Measurements from ENCODE around the gene SPI1. TPM values are rescaled to one million over a fixed set of nuclear protein-coding genes. Genes with fewer than 3 reads are reported as not detected.

Gene SPI1
- total and polyA plus RNA-seq, 9 donors: 3.6 to 8.2 (median 5.9) TPM

- no peaks in the 10 kb centered on the region for H3K9me3 ChIP-seq (replicated peaks; ENCODE audit: control insufficient read depth, low read depth, low read length)
- peaks cover 25% of the 10 kb centered on the region for H3K4me1 ChIP-seq (ENCODE audit: control insufficient read depth, insufficient read depth, low read length)
- H3K27ac ChIP-seq (ENCODE audit: low read length): no peak overlapping the region
- DNase-seq: no peak
- no peaks in the 10 kb centered on the region for H3K36me3 ChIP-seq (ENCODE audit: control insufficient read depth, insufficient read depth, low read length)
- 83% methylated on average over 28 of the region's 28 CpGs for WGBS (ENCODE audit: insufficient coverage)
- H3K27me3 ChIP-seq (ENCODE audit: control insufficient read depth, insufficient read depth, low read length): no peaks in the 10 kb centered on the region
- no peak overlapping the region for H3K4me3 ChIP-seq (ENCODE audit: low read length)
These were observed 10.6 kb upstream of the SPI1 start for GRCh38 chr11:47388697-47389576.

GRCh38 chr11:47387944-47388696 lies 9.8 kb upstream of the SPI1 start:
- Histone ChIP-seq H3K27me3 (ENCODE audit: control insufficient read depth, insufficient read depth, low read length) (no peaks in the 10 kb centered on the region), H3K27ac (ENCODE audit: low read length) (no peak overlapping the region), H3K4me3 (ENCODE audit: low read length) (no peak overlapping the region), H3K9me3 (replicated peaks; ENCODE audit: control insufficient read depth, low read depth, low read length) (no peaks in the 10 kb centered on the region), H3K36me3 (ENCODE audit: control insufficient read depth, insufficient read depth, low read length) (no peaks in the 10 kb centered on the region), H3K4me1 (ENCODE audit: control insufficient read depth, insufficient read depth, low read length) (peaks cover 16% of the 10 kb centered on the region)
- no peak for DNase-seq
- WGBS (ENCODE audit: insufficient coverage): 60% methylated on average over 11 of the region's 13 CpGs

- Histone ChIP-seq H3K4me3 (ENCODE audit: low read length) (no peak overlapping the region), H3K27ac (ENCODE audit: low read length) (no peak overlapping the region), H3K4me1 (ENCODE audit: control insufficient read depth, insufficient read depth, low read length) (no peaks in the 10 kb centered on the region), H3K9me3 (replicated peaks; ENCODE audit: control insufficient read depth, low read depth, low read length) (no peaks in the 10 kb centered on the region), H3K27me3 (ENCODE audit: control insufficient read depth, insufficient read depth, low read length) (no peaks in the 10 kb centered on the region), H3K36me3 (ENCODE audit: control insufficient read depth, insufficient read depth, low read length) (no peaks in the 10 kb centered on the region)
- no CpG with 5 or more reads among the region's 4 CpGs for WGBS (ENCODE audit: insufficient coverage)
- DNase-seq: no peak
These were observed 6.2 kb upstream of the SPI1 start for GRCh38 chr11:47384498-47384897.

- no peaks in the 10 kb centered on the region for H3K36me3 ChIP-seq (ENCODE audit: control insufficient read depth, insufficient read depth, low read length)
- no peak for DNase-seq
- no peak overlapping the region for H3K4me3 ChIP-seq (ENCODE audit: low read length)
- no peaks in the 10 kb centered on the region for H3K27me3 ChIP-seq (ENCODE audit: control insufficient read depth, insufficient read depth, low read length)
- no peaks in the 10 kb centered on the region for H3K9me3 ChIP-seq (replicated peaks; ENCODE audit: control insufficient read depth, low read depth, low read length)
- H3K27ac ChIP-seq (ENCODE audit: low read length): no peak overlapping the region
- WGBS (ENCODE audit: insufficient coverage): 12% methylated on average over 1 of the region's 4 CpGs
- no peaks in the 10 kb centered on the region for H3K4me1 ChIP-seq (ENCODE audit: control insufficient read depth, insufficient read depth, low read length)
These were observed 4.7 kb upstream of the SPI1 start for GRCh38 chr11:47383071-47383470.

GRCh38 chr11:47380078-47380477 lies 1.7 kb upstream of the SPI1 start:
- Histone ChIP-seq H3K36me3 (ENCODE audit: control insufficient read depth, insufficient read depth, low read length) (no peaks in the 10 kb centered on the region), H3K27me3 (ENCODE audit: control insufficient read depth, insufficient read depth, low read length) (no peaks in the 10 kb centered on the region), H3K9me3 (replicated peaks; ENCODE audit: control insufficient read depth, low read depth, low read length) (no peaks in the 10 kb centered on the region), H3K4me1 (ENCODE audit: control insufficient read depth, insufficient read depth, low read length) (peaks cover 5% of the 10 kb centered on the region), H3K27ac (ENCODE audit: low read length) (no peak overlapping the region), H3K4me3 (ENCODE audit: low read length) (no peak overlapping the region)
- 95% methylated on average over 1 of the region's 2 CpGs for WGBS (ENCODE audit: insufficient coverage)
- DNase-seq: no peak

GRCh38 chr11:47379317-47379716 lies 970 bp upstream of the SPI1 start:
- no peak overlapping the region for H3K27ac ChIP-seq (ENCODE audit: low read length)
- DNase-seq: no peak
- 88% methylated on average over 2 of the region's 2 CpGs for WGBS (ENCODE audit: insufficient coverage)
- peaks cover 5% of the 10 kb centered on the region for H3K4me1 ChIP-seq (ENCODE audit: control insufficient read depth, insufficient read depth, low read length)
- H3K9me3 ChIP-seq (replicated peaks; ENCODE audit: control insufficient read depth, low read depth, low read length): no peaks in the 10 kb centered on the region
- H3K36me3 ChIP-seq (ENCODE audit: control insufficient read depth, insufficient read depth, low read length): no peaks in the 10 kb centered on the region
- H3K27me3 ChIP-seq (ENCODE audit: control insufficient read depth, insufficient read depth, low read length): no peaks in the 10 kb centered on the region
- no peak overlapping the region for H3K4me3 ChIP-seq (ENCODE audit: low read length)

GRCh38 chr11:47378836-47379170 lies 456 bp upstream of the SPI1 start:
- H3K27ac ChIP-seq (ENCODE audit: low read length): peak overlapping the region; percentile 18
- H3K9me3 ChIP-seq (replicated peaks; ENCODE audit: control insufficient read depth, low read depth, low read length): no peaks in the 10 kb centered on the region
- H3K36me3 ChIP-seq (ENCODE audit: control insufficient read depth, insufficient read depth, low read length): no peaks in the 10 kb centered on the region
- no peak for DNase-seq
- no peak overlapping the region for H3K4me3 ChIP-seq (ENCODE audit: low read length)
- H3K27me3 ChIP-seq (ENCODE audit: control insufficient read depth, insufficient read depth, low read length): no peaks in the 10 kb centered on the region
- peaks cover 5% of the 10 kb centered on the region for H3K4me1 ChIP-seq (ENCODE audit: control insufficient read depth, insufficient read depth, low read length)

GRCh38 chr11:47377571-47378009 lies 757 bp downstream of the SPI1 start:
- Histone ChIP-seq H3K36me3 (ENCODE audit: control insufficient read depth, insufficient read depth, low read length) (no peaks in the 10 kb centered on the region), H3K4me3 (ENCODE audit: low read length) (peak overlapping the region; percentile 32), H3K4me1 (ENCODE audit: control insufficient read depth, insufficient read depth, low read length) (peaks cover 5% of the 10 kb centered on the region), H3K27ac (ENCODE audit: low read length) (peak overlapping the region; percentile 59), H3K27me3 (ENCODE audit: control insufficient read depth, insufficient read depth, low read length) (no peaks in the 10 kb centered on the region), H3K9me3 (replicated peaks; ENCODE audit: control insufficient read depth, low read depth, low read length) (no peaks in the 10 kb centered on the region)
- 74% methylated on average over 5 of the region's 5 CpGs for WGBS (ENCODE audit: insufficient coverage)
- DNase-seq: no peak

GRCh38 chr11:47376525-47377371 lies 1.6 kb downstream of the SPI1 start:
- Histone ChIP-seq H3K27me3 (ENCODE audit: control insufficient read depth, insufficient read depth, low read length) (no peaks in the 10 kb centered on the region), H3K36me3 (ENCODE audit: control insufficient read depth, insufficient read depth, low read length) (no peaks in the 10 kb centered on the region), H3K4me3 (ENCODE audit: low read length) (peak overlapping the region; percentile 32), H3K9me3 (replicated peaks; ENCODE audit: control insufficient read depth, low read depth, low read length) (no peaks in the 10 kb centered on the region), H3K4me1 (ENCODE audit: control insufficient read depth, insufficient read depth, low read length) (peaks cover 5% of the 10 kb centered on the region), H3K27ac (ENCODE audit: low read length) (peak overlapping the region; percentile 59)
- WGBS (ENCODE audit: insufficient coverage): 65% methylated on average over 9 of the region's 14 CpGs
- DNase-seq: peak; percentile 23

- Histone ChIP-seq H3K9me3 (replicated peaks; ENCODE audit: control insufficient read depth, low read depth, low read length) (no peaks in the 10 kb centered on the region), H3K27ac (ENCODE audit: low read length) (no peak overlapping the region), H3K27me3 (ENCODE audit: control insufficient read depth, insufficient read depth, low read length) (no peaks in the 10 kb centered on the region), H3K36me3 (ENCODE audit: control insufficient read depth, insufficient read depth, low read length) (no peaks in the 10 kb centered on the region), H3K4me3 (ENCODE audit: low read length) (peak overlapping the region; percentile 32), H3K4me1 (ENCODE audit: control insufficient read depth, insufficient read depth, low read length) (peaks cover 5% of the 10 kb centered on the region)
- DNase-seq: peak; percentile 1
- WGBS (ENCODE audit: insufficient coverage): 69% methylated on average over 7 of the region's 8 CpGs
These were observed 2.2 kb downstream of the SPI1 start for GRCh38 chr11:47376107-47376524.
